Smooth muscle cell (in vitro differentiated cells): Measurements from ENCODE around the gene HPDL. TPM values are rescaled to one million over a fixed set of nuclear protein-coding genes. Genes with fewer than 3 reads are reported as not detected.

Experiments used
- DNase-seq: peaks from one replicate; lab custom pipeline; 2025; ENCODE audit not compliant: unreplicated experiment; lab: John Stamatoyannopoulos, UW
- H2AFZ ChIP-seq: fragments of 200-600 bp; sonication (generic); 2 replicates; pipeline ENCODE4 v1.6.0; 2016; ENCODE audit warnings: antibody characterized with exemption, low read depth, mild to moderate bottlenecking
- H3F3A ChIP-seq: fragments of 200-600 bp; sonication (generic); 2 replicates; pipeline ENCODE4 v1.6.0; 2017; ENCODE audit warnings: antibody characterized with exemption, low read depth
- H3K27ac ChIP-seq: fragments of 200-600 bp; sonication (generic); 2 replicates; pipeline ENCODE4 v1.5.1; 2016; ENCODE audit warnings: low read depth, mild to moderate bottlenecking
- H3K27me3 ChIP-seq: fragments of 200-600 bp; sonication (generic); 2 replicates; pipeline ENCODE4 v1.6.1; 2016; ENCODE audit warnings: low read depth, mild to moderate bottlenecking
- H3K36me3 ChIP-seq: fragments of 200-600 bp; sonication (generic); 2 replicates; pipeline ENCODE4 v1.5.1; 2016; ENCODE audit warnings: low read depth
- H3K4me1 ChIP-seq: fragments of 200-600 bp; sonication (generic); 2 replicates; pipeline ENCODE4 v1.5.1; 2016; ENCODE audit warnings: low read depth
- H3K4me2 ChIP-seq: fragments of 200-600 bp; sonication (generic); 2 replicates; pipeline ENCODE4 v1.6.0; 2016; ENCODE audit warnings: mild to moderate bottlenecking
- H3K4me3 ChIP-seq: fragments of 200-600 bp; sonication (generic); 2 replicates; pipeline ENCODE4 v1.5.1; 2016; ENCODE audit warnings: mild to moderate bottlenecking
- H3K79me2 ChIP-seq: fragments of 200-600 bp; sonication (generic); 2 replicates; pipeline ENCODE4 v1.6.0; 2016; ENCODE audit warnings: low read depth, mild to moderate bottlenecking
- H3K9ac ChIP-seq: fragments of 200-600 bp; sonication (generic); 2 replicates; pipeline ENCODE4 v1.6.0; 2016; ENCODE audit warnings: low read depth
- H3K9me3 ChIP-seq: fragments of 200-600 bp; sonication (generic); replicated peaks from 2 replicates; pipeline ENCODE4 v1.5.1; 2016; ENCODE audit warnings: low read depth
- H4K20me1 ChIP-seq: fragments of 200-600 bp; sonication (generic); 2 replicates; pipeline ENCODE4 v1.6.0; 2016; ENCODE audit warnings: low read depth
- CTCF ChIP-seq: fragments of 200-600 bp; sonication (generic); IDR thresholded peaks from 2 replicates; pipeline ENCODE4 v1.5.1; 2017; ENCODE audit warnings: borderline replicate concordance, mild to moderate bottlenecking, antibody characterized with exemption; ENCODE audit not compliant: insufficient read depth, poor library complexity, severe bottlenecking
- WGBS: methylation state at CpG from one replicate; pipeline ENCODE4 v1.1.7; 2016; ENCODE audit warnings: low lambda C conversion rate; 5-methylcytosine and 5-hydroxymethylcytosine counted together
- polyA plus RNA-seq: library from polyadenylated mRNA; unstranded; fragments of >200 nt; fragmentation: Nextera tagmentation; extraction: Ambion mirVana; gene quantifications from 2 replicates; pipeline ENCODE4 v1.2.1, GENCODE V29; 2016
- total RNA-seq: library from RNA; depleted of rRNA; stranded (reverse); fragments of >200 nt; gene quantifications from 2 replicates; pipeline ENCODE4 v1.2.3, GENCODE V29; 2014

The HPDL gene
- total and polyA plus RNA-seq, 2 experiments from 2014 or later, result 0.96 TPM; not detected in 1

DNA sequence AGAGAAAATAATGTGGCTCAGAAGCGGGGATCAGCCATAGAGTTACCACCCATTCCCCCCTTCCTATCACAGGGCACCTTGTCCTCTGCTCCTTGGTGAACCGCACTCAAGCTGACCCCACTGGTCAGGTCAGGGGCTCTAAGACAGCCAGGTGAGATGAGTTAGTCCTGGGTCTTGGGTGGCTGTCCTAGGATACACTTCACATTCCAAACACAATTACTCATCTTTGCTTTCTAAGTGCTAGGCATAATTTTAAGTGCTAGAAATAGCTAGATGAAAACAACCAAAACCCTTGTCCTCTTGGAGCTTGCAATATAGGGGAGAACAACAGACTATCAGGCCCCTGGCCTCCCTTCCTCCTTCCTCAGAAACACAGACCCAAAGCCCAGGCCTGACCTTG, 21.3 kb downstream of the HPDL start:
- no peaks in the 10 kb centered on the region for H3K4me1 ChIP-seq
- H4K20me1 ChIP-seq, result no peaks in the 10 kb centered on the region
- no peaks in the 10 kb centered on the region for H3F3A ChIP-seq
- no peak overlapping the region for H3K4me3 ChIP-seq
- TF ChIP-seq CTCF, result no peak
- WGBS, result 83% methylated on average over 2 of the region's 2 CpGs
- H3K9me3 ChIP-seq, result no peaks in the 10 kb centered on the region
- H3K27me3 ChIP-seq, result no peaks in the 10 kb centered on the region
- peak overlapping the region; percentile 62 for H3K27ac ChIP-seq
- H2AFZ ChIP-seq, result no peak overlapping the region
- H3K79me2 ChIP-seq, result no peaks in the 10 kb centered on the region
- DNase-seq, result no peak
- no peaks in the 10 kb centered on the region for H3K36me3 ChIP-seq
- no peak overlapping the region for H3K9ac ChIP-seq
- no peak overlapping the region for H3K4me2 ChIP-seq

- no peak for TF ChIP-seq CTCF
- no peaks in the 10 kb centered on the region for H3K4me1 ChIP-seq
- H3K4me3 ChIP-seq, result no peak overlapping the region
- no peaks in the 10 kb centered on the region for H3K79me2 ChIP-seq
- H3K36me3 ChIP-seq, result no peaks in the 10 kb centered on the region
- no peaks in the 10 kb centered on the region for H3F3A ChIP-seq
- no peaks in the 10 kb centered on the region for H3K27me3 ChIP-seq
- H3K9ac ChIP-seq, result no peak overlapping the region
- H3K4me2 ChIP-seq, result no peak overlapping the region
- no peaks in the 10 kb centered on the region for H3K9me3 ChIP-seq
- 67% methylated on average over 1 of the region's 1 CpG for WGBS
- H2AFZ ChIP-seq, result no peak overlapping the region
- peak overlapping the region; percentile 62 for H3K27ac ChIP-seq
- H4K20me1 ChIP-seq, result no peaks in the 10 kb centered on the region
- no peak for DNase-seq
Measured at GRCh38 chr1:45348609-45348965, 21.9 kb downstream of the HPDL start.

DNA sequence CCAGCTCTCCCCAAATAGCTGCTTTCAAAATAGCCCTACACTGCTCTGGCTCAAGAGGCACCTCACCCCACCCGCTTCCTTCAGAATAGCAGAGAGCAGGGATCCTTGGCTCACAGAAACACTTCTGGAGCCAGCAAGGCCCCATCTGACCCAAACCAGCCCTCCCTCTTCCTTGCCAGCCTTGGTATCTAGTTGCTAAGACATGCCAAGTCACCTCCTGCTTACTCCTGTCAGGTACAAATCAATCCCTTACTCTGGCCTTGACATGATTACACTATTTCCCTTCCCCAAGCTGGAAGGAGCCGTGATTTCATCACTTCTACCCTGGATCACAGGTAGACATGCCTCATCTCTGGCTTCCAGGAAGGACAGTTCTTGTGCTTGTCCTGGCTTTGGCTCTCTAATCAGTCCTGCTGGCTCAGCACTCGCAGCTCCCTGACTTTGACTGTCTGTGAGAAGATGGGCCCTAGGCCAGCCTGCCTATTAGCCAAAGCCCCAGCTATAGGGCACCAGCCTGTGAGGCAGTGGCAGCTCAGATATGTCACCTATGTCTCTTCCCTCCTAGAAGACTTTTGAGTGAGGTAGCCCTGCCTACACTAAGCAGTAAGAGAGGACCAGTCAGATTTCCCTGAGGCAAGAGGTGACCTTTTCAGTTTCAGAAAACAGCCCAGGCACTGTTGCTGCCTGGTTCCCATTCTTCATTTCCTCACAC, 22.4 kb downstream of the HPDL start:
- no peaks in the 10 kb centered on the region for H3F3A ChIP-seq
- H3K27ac ChIP-seq, result peak overlapping the region; percentile 62
- H3K9ac ChIP-seq, result no peak overlapping the region
- 91% methylated on average over 3 of the region's 3 CpGs for WGBS
- H3K79me2 ChIP-seq, result no peaks in the 10 kb centered on the region
- H3K4me3 ChIP-seq, result no peak overlapping the region
- DNase-seq, result no peak
- H4K20me1 ChIP-seq, result no peaks in the 10 kb centered on the region
- H3K9me3 ChIP-seq, result no peaks in the 10 kb centered on the region
- H3K36me3 ChIP-seq, result no peaks in the 10 kb centered on the region
- no peaks in the 10 kb centered on the region for H3K4me1 ChIP-seq
- H2AFZ ChIP-seq, result no peak overlapping the region
- no peak for TF ChIP-seq CTCF
- no peak overlapping the region for H3K4me2 ChIP-seq
- H3K27me3 ChIP-seq, result no peaks in the 10 kb centered on the region

DNA sequence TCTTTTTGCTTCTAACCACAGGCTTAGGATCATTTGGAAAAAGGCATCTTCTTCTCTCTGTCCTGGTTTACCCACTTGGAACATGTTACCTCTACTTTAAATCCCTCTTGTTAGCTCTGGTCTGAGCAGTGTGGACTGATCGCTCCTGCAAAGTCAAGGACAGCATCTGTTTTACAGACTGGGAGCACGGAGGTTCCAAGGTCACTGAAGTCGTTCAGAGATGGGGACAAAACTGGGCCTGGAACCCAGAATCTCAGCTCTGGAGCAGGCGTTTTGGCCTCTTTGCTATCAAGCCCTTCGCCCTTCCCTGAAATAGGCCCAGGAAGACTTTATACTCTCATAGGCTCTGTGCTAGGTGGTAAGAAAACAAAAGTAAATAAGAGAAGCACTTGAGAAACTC, 24.8 kb downstream of the HPDL start:
- no peak for TF ChIP-seq CTCF
- WGBS, result 89% methylated on average over 5 of the region's 5 CpGs
- H3K4me3 ChIP-seq, result no peak overlapping the region

More for the DNA sequence above, 24.8 kb downstream of the HPDL start:
- Histone ChIP-seq H3F3A (no peaks in the 10 kb centered on the region), H3K36me3 (no peaks in the 10 kb centered on the region), H3K27me3 (no peaks in the 10 kb centered on the region), H3K4me1 (no peaks in the 10 kb centered on the region), H3K9me3 (no peaks in the 10 kb centered on the region), H3K79me2 (no peaks in the 10 kb centered on the region), H2AFZ (no peak overlapping the region), H4K20me1 (no peaks in the 10 kb centered on the region), H3K4me2 (no peak overlapping the region), H3K27ac (no peak overlapping the region), H3K9ac (no peak overlapping the region)
- DNase-seq, result no peak
